ENCODE results near the gene TSHZ1.
A peak's percentile ranks its signal among the peaks of the same experiment; 100 is the strongest.

TSHZ1 gene

GRCh38 chr18:75291460-75291859, 80.9 kb downstream of the TSHZ1 start:
- Histone ChIP-seq H3K27me3 (ENCODE audit: insufficient read depth, low read length) (no peaks in the 10 kb centered on the region), H3K4me1 (ENCODE audit: insufficient read depth, low read length) (peaks cover 11% of the 10 kb centered on the region), H3K9me3 (ENCODE audit: low read length) (peaks cover 14% of the 10 kb centered on the region), H2AFZ (ENCODE audit: low read depth, low read length) (no peak overlapping the region), H3K36me3 (ENCODE audit: insufficient read depth, low read length) (peaks cover 6% of the 10 kb centered on the region), H3K4me3 (ENCODE audit: low read length) (no peak overlapping the region)

- Histone ChIP-seq H3K4me1 (ENCODE audit: insufficient read depth, low read length) (peaks cover 22% of the 10 kb centered on the region), H3K4me3 (ENCODE audit: low read length) (no peak overlapping the region), H3K9me3 (ENCODE audit: low read length) (no peaks in the 10 kb centered on the region), H3K36me3 (ENCODE audit: insufficient read depth, low read length) (no peaks in the 10 kb centered on the region), H3K27me3 (ENCODE audit: insufficient read depth, low read length) (no peaks in the 10 kb centered on the region), H2AFZ (ENCODE audit: low read depth, low read length) (no peak overlapping the region)
Observed at GRCh38 chr18:75293591-75293990, 83.0 kb downstream of the TSHZ1 start.

- H2AFZ ChIP-seq (ENCODE audit: low read depth, low read length), result peak overlapping the region; percentile 10
- no peaks in the 10 kb centered on the region for H3K9me3 ChIP-seq (ENCODE audit: low read length)
- no peak overlapping the region for H3K4me3 ChIP-seq (ENCODE audit: low read length)
- peaks cover 14% of the 10 kb centered on the region for H3K4me1 ChIP-seq (ENCODE audit: insufficient read depth, low read length)
- no peaks in the 10 kb centered on the region for H3K27me3 ChIP-seq (ENCODE audit: insufficient read depth, low read length)
- H3K36me3 ChIP-seq (ENCODE audit: insufficient read depth, low read length), result no peaks in the 10 kb centered on the region
Observed at GRCh38 chr18:75297731-75298130, 87.1 kb downstream of the TSHZ1 start.

GRCh38 chr18:75304678-75305557, 94.3 kb downstream of the TSHZ1 start:
- no peaks in the 10 kb centered on the region for H3K9me3 ChIP-seq (ENCODE audit: low read length)
- no peaks in the 10 kb centered on the region for H3K4me1 ChIP-seq (ENCODE audit: insufficient read depth, low read length)
- no peaks in the 10 kb centered on the region for H3K36me3 ChIP-seq (ENCODE audit: insufficient read depth, low read length)
- H3K27me3 ChIP-seq (ENCODE audit: insufficient read depth, low read length), result no peaks in the 10 kb centered on the region
- H3K4me3 ChIP-seq (ENCODE audit: low read length), result no peak overlapping the region
- H2AFZ ChIP-seq (ENCODE audit: low read depth, low read length), result no peak overlapping the region

GRCh38 chr18:75305984-75306383, 95.4 kb downstream of the TSHZ1 start:
- Histone ChIP-seq H3K9me3 (ENCODE audit: low read length) (no peaks in the 10 kb centered on the region), H3K27me3 (ENCODE audit: insufficient read depth, low read length) (no peaks in the 10 kb centered on the region), H2AFZ (ENCODE audit: low read depth, low read length) (no peak overlapping the region), H3K36me3 (ENCODE audit: insufficient read depth, low read length) (no peaks in the 10 kb centered on the region), H3K4me3 (ENCODE audit: low read length) (no peak overlapping the region), H3K4me1 (ENCODE audit: insufficient read depth, low read length) (no peaks in the 10 kb centered on the region)

GRCh38 chr18:75307530-75307929, 96.9 kb downstream of the TSHZ1 start:
- no peaks in the 10 kb centered on the region for H3K36me3 ChIP-seq (ENCODE audit: insufficient read depth, low read length)
- no peaks in the 10 kb centered on the region for H3K4me1 ChIP-seq (ENCODE audit: insufficient read depth, low read length)
- H3K27me3 ChIP-seq (ENCODE audit: insufficient read depth, low read length), result no peaks in the 10 kb centered on the region
- H3K9me3 ChIP-seq (ENCODE audit: low read length), result no peaks in the 10 kb centered on the region
- no peak overlapping the region for H2AFZ ChIP-seq (ENCODE audit: low read depth, low read length)
- no peak overlapping the region for H3K4me3 ChIP-seq (ENCODE audit: low read length)

GRCh38 chr18:75309564-75309963, 99.0 kb downstream of the TSHZ1 start:
- no peak overlapping the region for H2AFZ ChIP-seq (ENCODE audit: low read depth, low read length)
- no peaks in the 10 kb centered on the region for H3K4me1 ChIP-seq (ENCODE audit: insufficient read depth, low read length)
- H3K4me3 ChIP-seq (ENCODE audit: low read length), result no peak overlapping the region

GRCh38 chr18:75314117-75314516, 103.5 kb downstream of the TSHZ1 start:
- Histone ChIP-seq H2AFZ (ENCODE audit: low read depth, low read length) (no peak overlapping the region), H3K4me1 (ENCODE audit: insufficient read depth, low read length) (no peaks in the 10 kb centered on the region), H3K4me3 (ENCODE audit: low read length) (no peak overlapping the region), H3K9me3 (ENCODE audit: low read length) (no peaks in the 10 kb centered on the region), H3K36me3 (ENCODE audit: insufficient read depth, low read length) (no peaks in the 10 kb centered on the region), H3K27me3 (ENCODE audit: insufficient read depth, low read length) (peaks cover 2% of the 10 kb centered on the region)

More at GRCh38 chr18:75309564-75309963, 99.0 kb downstream of the TSHZ1 start:
- no peaks in the 10 kb centered on the region for H3K9me3 ChIP-seq (ENCODE audit: low read length)
- no peaks in the 10 kb centered on the region for H3K36me3 ChIP-seq (ENCODE audit: insufficient read depth, low read length)
- no peaks in the 10 kb centered on the region for H3K27me3 ChIP-seq (ENCODE audit: insufficient read depth, low read length)

- Histone ChIP-seq H3K9me3 (ENCODE audit: low read length) (no peaks in the 10 kb centered on the region), H2AFZ (ENCODE audit: low read depth, low read length) (no peak overlapping the region), H3K4me1 (ENCODE audit: insufficient read depth, low read length) (no peaks in the 10 kb centered on the region), H3K36me3 (ENCODE audit: insufficient read depth, low read length) (no peaks in the 10 kb centered on the region), H3K27me3 (ENCODE audit: insufficient read depth, low read length) (peaks cover 2% of the 10 kb centered on the region), H3K4me3 (ENCODE audit: low read length) (no peak overlapping the region)
Observed at GRCh38 chr18:75314606-75315005, 104.0 kb downstream of the TSHZ1 start.

- H3K36me3 ChIP-seq (ENCODE audit: insufficient read depth, low read length), result no peaks in the 10 kb centered on the region
- H3K27me3 ChIP-seq (ENCODE audit: insufficient read depth, low read length), result peaks cover 2% of the 10 kb centered on the region
- no peaks in the 10 kb centered on the region for H3K9me3 ChIP-seq (ENCODE audit: low read length)
- H3K4me1 ChIP-seq (ENCODE audit: insufficient read depth, low read length), result no peaks in the 10 kb centered on the region
- no peak overlapping the region for H2AFZ ChIP-seq (ENCODE audit: low read depth, low read length)
- no peak overlapping the region for H3K4me3 ChIP-seq (ENCODE audit: low read length)
Observed at GRCh38 chr18:75316223-75316622, 105.6 kb downstream of the TSHZ1 start.

- no peak overlapping the region for H3K4me3 ChIP-seq (ENCODE audit: low read length)
- H3K27me3 ChIP-seq (ENCODE audit: insufficient read depth, low read length), result peaks cover 2% of the 10 kb centered on the region
- no peaks in the 10 kb centered on the region for H3K9me3 ChIP-seq (ENCODE audit: low read length)
- H3K36me3 ChIP-seq (ENCODE audit: insufficient read depth, low read length), result no peaks in the 10 kb centered on the region
- H3K4me1 ChIP-seq (ENCODE audit: insufficient read depth, low read length), result no peaks in the 10 kb centered on the region
- H2AFZ ChIP-seq (ENCODE audit: low read depth, low read length), result no peak overlapping the region
Observed at GRCh38 chr18:75316826-75317225, 106.2 kb downstream of the TSHZ1 start.

GRCh38 chr18:75317300-75317699, 106.7 kb downstream of the TSHZ1 start:
- Histone ChIP-seq H2AFZ (ENCODE audit: low read depth, low read length) (no peak overlapping the region), H3K9me3 (ENCODE audit: low read length) (no peaks in the 10 kb centered on the region), H3K27me3 (ENCODE audit: insufficient read depth, low read length) (peaks cover 2% of the 10 kb centered on the region), H3K4me3 (ENCODE audit: low read length) (no peak overlapping the region), H3K4me1 (ENCODE audit: insufficient read depth, low read length) (no peaks in the 10 kb centered on the region), H3K36me3 (ENCODE audit: insufficient read depth, low read length) (no peaks in the 10 kb centered on the region)

- Histone ChIP-seq H3K36me3 (ENCODE audit: insufficient read depth, low read length) (no peaks in the 10 kb centered on the region), H3K4me1 (ENCODE audit: insufficient read depth, low read length) (no peaks in the 10 kb centered on the region), H3K27me3 (ENCODE audit: insufficient read depth, low read length) (peaks cover 2% of the 10 kb centered on the region), H3K4me3 (ENCODE audit: low read length) (no peak overlapping the region), H2AFZ (ENCODE audit: low read depth, low read length) (no peak overlapping the region), H3K9me3 (ENCODE audit: low read length) (no peaks in the 10 kb centered on the region)
Observed at GRCh38 chr18:75317703-75318102, 107.1 kb downstream of the TSHZ1 start.

GRCh38 chr18:75319905-75320304, 109.3 kb downstream of the TSHZ1 start:
- no peak overlapping the region for H2AFZ ChIP-seq (ENCODE audit: low read depth, low read length)
- H3K9me3 ChIP-seq (ENCODE audit: low read length), result no peaks in the 10 kb centered on the region
- H3K27me3 ChIP-seq (ENCODE audit: insufficient read depth, low read length), result peaks cover 5% of the 10 kb centered on the region
- H3K36me3 ChIP-seq (ENCODE audit: insufficient read depth, low read length), result no peaks in the 10 kb centered on the region
- no peaks in the 10 kb centered on the region for H3K4me1 ChIP-seq (ENCODE audit: insufficient read depth, low read length)
- H3K4me3 ChIP-seq (ENCODE audit: low read length), result no peak overlapping the region
